NK-92 (cell line): ENCODE results near the gene TAF4.

Experiments used
- DNase-seq: peaks from one replicate; lab custom pipeline; 2025; ENCODE audit not compliant: unreplicated experiment; lab: John Stamatoyannopoulos, UW

The TAF4 gene

GRCh38 chr20:61935926-61936700, 129.6 kb downstream of the TAF4 start:
- no peak for DNase-seq

- no peak for DNase-seq
Measured at GRCh38 chr20:61934716-61935530, 130.8 kb downstream of the TAF4 start.

GRCh38 chr20:61933951-61934715, 131.5 kb downstream of the TAF4 start:
- no peak for DNase-seq

GRCh38 chr20:61933481-61933950, 132.2 kb downstream of the TAF4 start:
- DNase-seq, result no peak

- no peak for DNase-seq
Measured at GRCh38 chr20:61932711-61933480, 132.8 kb downstream of the TAF4 start.

GRCh38 chr20:61932199-61932592, 133.5 kb downstream of the TAF4 start:
- DNase-seq, result no peak

GRCh38 chr20:61931476-61932198, 134.0 kb downstream of the TAF4 start:
- DNase-seq, result no peak

GRCh38 chr20:61930776-61931475, 134.8 kb downstream of the TAF4 start:
- no peak for DNase-seq

- no peak for DNase-seq
Measured at GRCh38 chr20:61929971-61930666, 135.6 kb downstream of the TAF4 start.

- no peak for DNase-seq
Measured at GRCh38 chr20:61929561-61929960, 136.1 kb downstream of the TAF4 start.

GRCh38 chr20:61927826-61928541, 137.7 kb downstream of the TAF4 start:
- DNase-seq, result no peak

GRCh38 chr20:61927193-61927825, 138.4 kb downstream of the TAF4 start:
- DNase-seq, result no peak

- no peak for DNase-seq
Measured at GRCh38 chr20:61926796-61927192, 138.9 kb downstream of the TAF4 start.

- no peak for DNase-seq
Measured at GRCh38 chr20:61926253-61926613, 139.4 kb downstream of the TAF4 start.

GRCh38 chr20:61925555-61926252, 140.0 kb downstream of the TAF4 start:
- DNase-seq, result no peak

- no peak for DNase-seq
Measured at GRCh38 chr20:61924858-61925554, 140.7 kb downstream of the TAF4 start.
